Measurements from ENCODE around the gene CALB2. TPM values are rescaled to one million over a fixed set of nuclear protein-coding genes. Genes with fewer than 3 reads are reported as not detected.

The CALB2 gene
- total and polyA plus RNA-seq, 2 of the 4 experiments (the other 2 are of a cell fraction) = 0.18 to 0.32 TPM

GRCh38 chr16:71327720-71328119, 30.8 kb upstream of the CALB2 start:
- Histone ChIP-seq H3K79me1 (ENCODE audit: low read depth in 1 of 2, low read length in 2 of 2) (no peaks in the 10 kb centered on the region), H3K4me2 (ENCODE audit: low read depth, low read length) (no peak overlapping the region), H4K8ac (ENCODE audit: low read depth in 2 of 2, low read length in 2 of 2) (no peak overlapping the region), H2AK5ac (ENCODE audit: low read depth, low read length) (no peak overlapping the region), H4K91ac (ENCODE audit: insufficient read depth, low read depth, low read length) (no peak overlapping the region), H3K27me3 (ENCODE audit: control insufficient read depth, insufficient read depth, low read length) (no peaks in the 10 kb centered on the region), H3K14ac (replicated peaks; ENCODE audit: low read depth, low read length) (no peak overlapping the region), H3K9ac (ENCODE audit: low read depth, low read length) (no peak overlapping the region), H4K5ac (ENCODE audit: low read depth, low read length) (no peak overlapping the region), H2BK120ac (ENCODE audit: low read depth, low read length) (no peak overlapping the region), H3K56ac (ENCODE audit: extremely low read depth, insufficient read depth, low read length) (no peak overlapping the region), H3K4ac (ENCODE audit: low read depth, low read length) (no peak overlapping the region), H3K9me1 (ENCODE audit: insufficient read depth, low read length) (no peaks in the 10 kb centered on the region), H2AK9ac (replicated peaks; ENCODE audit: low read depth, low read length, poor library complexity) (no peak overlapping the region), H3K18ac (ENCODE audit: low read depth, low read length) (no peak overlapping the region), H4K20me1 (ENCODE audit: insufficient read depth, low read length) (no peaks in the 10 kb centered on the region), H3K27ac (ENCODE audit: insufficient read depth, low read length) (no peak overlapping the region), H3K4me3 (ENCODE audit: insufficient read depth, low read depth, low read length) (no peak overlapping the region), H3K9me3 (ENCODE audit: control insufficient read depth, insufficient read depth, low read length) (no peaks in the 10 kb centered on the region), H2BK20ac (ENCODE audit: low read depth, low read length) (no peak overlapping the region), H2BK15ac (ENCODE audit: low read depth, low read length) (no peak overlapping the region), H2BK5ac (ENCODE audit: low read depth, low read length, poor library complexity, severe bottlenecking) (no peak overlapping the region), H3K4me1 (ENCODE audit: control insufficient read depth, insufficient read depth, low read length) (no peaks in the 10 kb centered on the region), H3K23ac (ENCODE audit: low read depth, low read length) (no peak overlapping the region), H3K36me3 (ENCODE audit: control insufficient read depth, insufficient read depth, low read length) (no peaks in the 10 kb centered on the region), H2AFZ (replicated peaks; ENCODE audit: low read length, poor library complexity) (no peak overlapping the region)
- no TSS peak for BruUV-seq (replicated peaks)
- CTCF ChIA-PET = no interaction called here
- no peak for ATAC-seq (ENCODE audit: low read depth)
- intact Hi-C loops (cut with micrococcal nuclease) (no loop called here), in situ Hi-C loops (cut with MboI; ENCODE audit: low sequenced_read_pairs) (no loop called here), dilution Hi-C loops (cut with HindIII; ENCODE audit: low sequenced_read_pairs, unreplicated experiment) (no loop called here)
- TF ChIP-seq RCOR1 (IDR thresholded peaks at IDR 0.05; ENCODE audit: insufficient replicate concordance, low read length) (no peak), RAD21 (IDR thresholded peaks at IDR 0.05; ENCODE audit: low read length) (no peak), CTCF (conservative IDR thresholded peaks at IDR 0.05; ENCODE audit: low read depth, low read length) (no peak), MXI1 (IDR thresholded peaks at IDR 0.05; ENCODE audit: borderline replicate concordance, low read depth, low read length) (no peak), ELK1 (IDR thresholded peaks at IDR 0.05; ENCODE audit: borderline replicate concordance, low read depth, low read length) (no peak), MAFK (IDR thresholded peaks at IDR 0.05; ENCODE audit: low read depth, low read length) (no peak), NFE2L2 (IDR thresholded peaks at IDR 0.05; ENCODE audit: low read depth, low read length) (no peak), USF2 (IDR thresholded peaks at IDR 0.05; ENCODE audit: low read depth, low read length) (no peak), CHD1 (IDR thresholded peaks at IDR 0.05; ENCODE audit: low read depth, low read length) (no peak), SMC3 (IDR thresholded peaks at IDR 0.05; ENCODE audit: low read depth, low read length) (no peak)
- POLR2A ChIA-PET (ENCODE audit: unreplicated experiment) = interaction anchor here (0.5 kb wide), 1 partner anchor 39 kb away, joined by 3 read pairs; the partner anchor contains the start of gene CMTR2
- DNase-seq = no peak
